Measurements from ENCODE around the gene PIANP.
"Not testable (repeated sequence)": the region's sequence is repeated elsewhere in the genome, so short reads cannot be mapped to it uniquely, and the experiment has no call there.

PIANP gene, protein sequence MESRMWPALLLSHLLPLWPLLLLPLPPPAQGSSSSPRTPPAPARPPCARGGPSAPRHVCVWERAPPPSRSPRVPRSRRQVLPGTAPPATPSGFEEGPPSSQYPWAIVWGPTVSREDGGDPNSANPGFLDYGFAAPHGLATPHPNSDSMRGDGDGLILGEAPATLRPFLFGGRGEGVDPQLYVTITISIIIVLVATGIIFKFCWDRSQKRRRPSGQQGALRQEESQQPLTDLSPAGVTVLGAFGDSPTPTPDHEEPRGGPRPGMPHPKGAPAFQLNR

DNA sequence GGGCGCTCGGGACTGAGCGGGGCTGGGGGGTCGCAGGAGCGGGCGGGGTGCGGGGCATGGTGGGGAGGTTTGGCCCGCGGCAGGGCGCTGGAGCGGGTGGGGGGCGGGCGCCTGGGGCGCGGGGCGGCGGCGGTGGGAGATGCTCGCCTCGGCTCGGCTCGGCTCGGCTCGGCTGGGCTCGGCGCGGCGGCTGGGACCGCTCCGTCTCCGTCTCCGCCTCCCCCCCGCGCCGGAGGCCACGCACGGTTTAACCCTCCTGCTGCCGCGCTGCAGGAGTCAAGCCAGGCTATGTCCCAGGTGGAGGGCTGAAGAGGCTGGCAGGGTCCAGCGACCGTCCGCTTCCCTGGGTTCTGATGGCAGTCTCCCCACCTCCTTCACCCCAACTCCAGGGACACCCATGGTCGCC is at the start of gene PIANP:
PIANP (minus strand) TSS at position 170 of the 406 bp plus-strand sequence. CDS start 2,754 bp downstream, outside the sequence.
- DNase-seq: no peak

DNA sequence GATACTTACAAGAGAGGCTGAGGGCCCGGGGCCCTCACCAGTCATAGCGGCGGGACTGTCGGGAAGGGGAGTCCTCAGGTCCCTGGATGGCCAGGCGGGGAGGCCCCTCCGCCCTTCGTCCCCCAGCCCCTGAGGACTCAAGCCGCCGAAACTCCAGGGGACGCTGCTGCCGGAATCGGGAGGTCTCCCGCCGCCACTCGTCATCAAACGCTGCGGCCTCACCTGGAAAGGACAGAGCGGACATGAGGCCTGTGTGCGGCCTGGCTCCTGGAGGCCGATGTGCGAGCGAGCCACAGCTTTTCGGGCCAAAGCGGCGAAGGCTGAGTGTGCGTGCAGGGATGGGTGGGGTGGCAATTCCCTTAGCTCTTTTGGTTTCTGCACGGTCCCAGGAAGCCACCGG is 48.1 kb upstream of the PIANP start:
- no peak for DNase-seq

DNA sequence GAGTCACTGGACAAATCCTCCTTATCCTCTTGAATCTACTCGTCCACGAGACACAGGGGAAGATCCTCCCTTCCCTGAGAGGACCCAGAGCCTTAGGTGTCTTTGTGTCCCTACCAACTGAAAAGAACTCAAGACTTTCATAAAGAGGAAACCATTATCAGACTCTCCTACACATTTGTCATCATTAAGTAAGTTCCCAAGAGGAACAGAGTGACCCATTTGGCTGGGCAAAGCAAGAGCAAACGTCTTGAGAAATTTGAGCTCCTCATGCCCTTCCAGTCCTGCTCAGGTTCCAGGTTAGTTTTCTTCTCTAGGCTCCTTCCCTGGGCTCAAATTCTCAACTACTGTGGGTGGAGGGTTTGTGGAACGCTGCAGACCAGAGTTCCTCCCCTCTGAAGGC is 46.6 kb upstream of the PIANP start:
- no peak for DNase-seq

DNA sequence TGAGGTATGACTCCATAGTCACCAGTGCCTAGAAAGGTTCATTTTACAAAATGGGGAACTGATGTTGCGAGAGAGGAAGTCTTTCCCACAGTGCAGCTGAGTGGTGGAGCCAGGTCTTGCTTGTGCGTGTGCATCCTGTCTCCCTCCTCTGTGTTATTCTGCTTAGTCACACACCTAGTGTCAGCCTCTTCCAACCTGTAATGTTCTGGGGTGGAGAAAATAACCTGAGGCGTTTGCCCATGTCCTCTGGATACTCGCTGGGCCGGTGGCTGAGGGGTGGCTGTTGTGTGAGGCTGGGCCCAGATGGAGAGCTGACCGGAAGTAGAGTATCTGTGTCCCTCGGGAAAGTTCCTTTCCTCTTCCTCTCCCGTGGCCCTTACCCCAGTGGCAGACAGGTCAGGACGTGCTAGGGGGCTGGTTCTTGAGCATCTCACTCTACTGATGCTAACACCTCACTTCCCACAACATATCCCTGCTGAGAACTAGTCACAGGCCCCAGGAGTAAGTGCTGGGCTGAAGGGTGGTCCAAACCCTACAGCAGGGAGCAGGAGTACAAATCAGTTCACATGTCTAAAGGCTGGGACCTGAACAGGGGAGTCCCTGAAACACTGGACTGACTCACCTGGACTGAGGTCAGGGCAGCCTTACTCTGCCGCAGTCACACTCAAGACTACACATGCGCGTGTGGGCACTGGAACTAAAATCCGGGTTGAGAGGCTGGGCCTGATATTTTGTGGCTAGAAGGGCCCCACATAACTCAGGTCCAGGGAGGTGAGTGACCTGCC is 45.3 kb upstream of the PIANP start:
- DNase-seq: no peak

DNA sequence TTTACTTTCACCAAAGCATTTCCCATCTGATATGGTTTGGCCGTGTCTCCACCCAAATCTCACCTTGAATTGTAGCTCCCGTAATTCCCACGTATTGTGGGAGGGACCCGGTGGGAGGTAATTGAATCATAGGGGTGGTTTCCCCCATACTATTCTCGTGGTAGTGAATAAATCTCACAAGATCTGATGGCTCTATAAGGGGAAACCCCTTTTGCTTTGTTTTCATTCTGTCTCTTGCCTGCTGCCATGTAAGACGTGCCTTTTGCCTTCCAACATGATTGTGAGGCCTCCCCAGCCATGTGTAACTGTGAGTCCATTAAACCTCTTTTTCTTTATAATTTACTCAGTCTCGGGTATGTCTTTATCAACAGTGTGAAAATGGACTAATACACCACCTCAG is 42.7 kb upstream of the PIANP start:
- DNase-seq: not testable (repeated sequence)

DNA sequence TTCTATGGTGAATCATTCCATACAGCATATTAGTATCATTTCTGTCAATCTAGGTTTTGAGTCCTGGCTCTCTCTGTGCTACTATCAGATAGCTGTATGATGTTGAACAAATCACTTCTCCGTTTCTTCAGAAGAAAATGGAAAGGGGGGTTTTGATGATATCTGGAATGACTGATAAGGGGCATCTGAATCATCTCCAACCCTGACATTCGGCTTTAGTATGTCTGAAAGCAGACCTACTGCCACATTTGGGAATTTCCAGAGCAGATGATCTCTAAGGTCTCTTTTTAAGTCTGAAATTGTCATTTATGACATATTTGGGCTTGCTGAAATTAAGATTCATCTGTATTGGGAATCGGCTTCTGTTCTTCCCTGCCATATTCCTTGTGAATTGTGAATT is 42.2 kb upstream of the PIANP start:
- DNase-seq: no peak

DNA sequence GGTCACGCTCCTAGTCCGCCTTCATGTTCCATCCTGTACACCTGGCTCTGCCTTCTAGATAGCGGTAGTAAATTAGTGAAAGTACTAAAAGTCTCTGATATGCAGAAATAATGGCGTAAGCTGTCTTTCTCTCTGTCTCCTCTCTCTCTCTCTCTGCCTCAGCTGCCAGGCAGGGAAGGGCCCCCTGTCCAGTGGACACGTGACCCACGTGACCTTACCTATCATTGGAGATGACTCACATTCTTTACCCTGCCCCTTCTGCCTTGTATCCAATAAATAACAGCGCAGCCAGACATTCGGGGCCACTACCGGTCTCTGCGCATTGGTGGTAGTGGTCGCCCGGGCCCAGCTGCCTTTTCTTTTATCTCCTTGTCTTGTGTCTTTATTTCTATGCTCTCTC is 41.5 kb upstream of the PIANP start:
- DNase-seq: not testable (repeated sequence)

DNA sequence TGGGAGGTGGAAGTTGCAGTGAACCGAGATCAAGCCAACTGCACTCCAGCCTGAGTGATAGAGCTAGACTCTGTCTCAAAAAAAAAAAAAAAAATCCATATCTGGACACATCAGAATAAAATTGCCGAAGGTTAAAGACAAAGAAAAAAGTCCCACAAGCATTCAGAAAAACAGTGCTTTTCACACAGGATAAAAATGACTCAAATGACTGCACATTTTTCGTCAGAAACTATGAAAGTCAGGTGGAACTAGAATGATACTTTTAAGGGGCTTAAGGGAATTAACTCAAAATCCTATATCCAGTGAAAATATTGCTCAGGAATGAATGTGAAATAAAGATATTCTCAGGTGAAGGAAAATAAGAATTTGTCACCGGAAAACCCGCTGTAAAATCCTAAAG is 36.1 kb upstream of the PIANP start:
- no peak for DNase-seq

DNA sequence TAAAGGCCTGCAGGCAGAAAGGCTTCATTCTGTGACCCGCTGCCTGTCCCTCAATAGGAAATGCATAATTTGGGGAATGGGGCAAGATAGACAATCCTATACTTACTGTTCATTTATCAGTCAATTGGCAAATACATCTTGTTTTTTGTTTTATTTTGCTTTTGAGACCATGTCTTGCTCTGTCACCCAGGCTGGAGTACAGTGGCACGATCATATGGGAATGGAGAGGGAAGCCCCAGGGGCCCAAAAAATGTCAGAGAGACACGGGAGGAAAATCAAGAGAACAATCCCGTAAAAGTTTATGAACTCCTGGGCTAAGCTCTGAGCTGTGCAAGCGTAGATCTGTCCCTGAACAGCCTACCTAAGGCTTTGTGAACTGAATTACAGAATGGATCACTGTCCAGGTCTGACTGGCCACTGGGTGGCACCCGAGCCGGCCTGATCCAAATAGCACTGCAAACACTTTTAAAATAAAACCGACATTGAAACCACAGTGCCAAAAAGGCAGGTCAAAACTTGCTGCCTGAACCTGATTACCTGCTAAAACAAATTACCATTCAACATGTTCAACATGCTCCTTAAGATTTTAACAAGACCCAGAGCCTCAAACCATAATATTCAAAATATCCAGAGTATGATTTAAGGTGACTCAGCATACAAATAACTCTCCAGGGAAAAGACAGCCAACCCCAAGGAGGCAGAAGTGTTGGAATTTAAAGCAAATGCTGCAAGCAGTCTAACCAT is 35.0 kb upstream of the PIANP start:
- DNase-seq: peak; percentile 26

DNA sequence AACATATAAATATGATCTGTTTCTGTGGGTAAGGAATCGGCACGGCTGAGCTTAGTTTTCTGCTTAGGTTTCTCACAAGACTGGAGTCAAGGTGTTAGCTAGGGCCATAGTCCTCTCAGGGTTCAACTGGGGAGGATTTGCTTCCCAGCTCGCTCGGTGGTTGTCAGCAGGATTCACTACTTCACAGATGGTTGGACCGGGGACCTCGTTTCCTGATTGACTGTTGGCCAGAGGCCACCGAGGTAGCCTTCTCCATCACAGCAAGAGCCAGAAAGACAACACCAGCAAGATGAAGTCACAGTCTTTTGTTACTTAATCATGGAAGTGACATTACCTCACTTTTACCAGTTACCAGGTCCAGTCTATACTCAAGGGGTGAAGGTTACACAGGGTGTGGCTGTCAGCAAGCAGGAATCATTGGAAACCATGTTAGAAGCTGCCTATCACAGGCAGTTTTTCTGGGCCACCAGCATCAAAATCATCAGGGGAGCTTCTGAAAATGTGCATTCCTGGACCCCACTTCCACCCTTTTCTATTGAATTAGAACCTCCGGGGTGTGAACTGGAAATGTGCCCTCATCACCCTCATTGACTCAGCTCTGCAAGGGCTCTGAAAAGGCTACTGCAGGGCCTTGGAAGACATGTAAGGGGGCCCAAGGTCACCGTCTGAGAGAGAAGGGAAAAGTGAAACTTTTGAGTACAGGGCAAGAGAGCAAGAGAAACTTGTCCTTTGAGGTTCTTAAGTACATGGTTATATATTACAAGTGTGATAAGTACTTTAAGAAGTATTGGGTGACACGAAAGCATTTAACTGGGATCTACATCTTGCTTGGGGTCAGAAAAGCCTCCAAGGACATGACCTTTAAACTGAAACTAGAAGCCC is 34.1 kb upstream of the PIANP start:
- no peak for DNase-seq

DNA sequence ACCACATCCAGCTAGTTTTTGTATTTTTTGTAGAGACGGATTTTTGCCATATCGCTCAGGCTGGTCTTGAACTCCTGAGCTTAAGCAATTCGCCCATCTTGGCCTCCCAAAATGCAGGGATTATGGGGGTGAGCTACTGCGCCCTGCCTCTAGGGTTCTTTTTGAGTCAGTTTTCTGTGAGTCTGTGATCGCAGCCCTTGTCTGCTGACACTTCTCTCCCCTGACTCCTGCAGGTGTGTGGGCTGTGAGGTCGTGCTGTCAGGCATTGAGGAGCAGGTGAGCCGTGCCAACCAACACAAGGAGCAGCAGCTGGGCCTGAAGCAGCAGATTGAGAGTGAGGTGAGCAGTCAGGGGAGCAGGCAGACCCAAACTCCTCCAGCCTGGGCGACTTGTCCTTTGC is 29.6 kb upstream of the PIANP start:
- no peak for DNase-seq

DNA sequence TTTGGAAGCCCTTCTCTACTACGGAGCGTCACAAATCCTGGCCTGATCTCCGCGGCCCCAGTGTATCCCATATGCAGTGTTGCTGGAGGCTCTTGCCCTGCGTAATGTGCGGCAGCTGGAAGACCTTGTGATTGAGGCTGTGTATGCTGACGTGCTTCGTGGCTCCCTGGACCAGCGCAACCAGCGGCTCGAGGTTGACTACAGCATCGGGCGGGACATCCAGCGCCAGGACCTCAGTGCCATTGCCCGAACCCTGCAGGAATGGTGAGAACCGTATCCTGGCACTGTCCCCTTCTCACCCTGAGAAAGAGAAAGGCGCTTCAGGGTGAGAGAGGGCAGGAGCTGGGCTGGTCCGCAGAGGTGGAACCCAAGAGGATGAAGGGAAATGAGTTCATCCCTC is 28.6 kb upstream of the PIANP start:
- no peak for DNase-seq

DNA sequence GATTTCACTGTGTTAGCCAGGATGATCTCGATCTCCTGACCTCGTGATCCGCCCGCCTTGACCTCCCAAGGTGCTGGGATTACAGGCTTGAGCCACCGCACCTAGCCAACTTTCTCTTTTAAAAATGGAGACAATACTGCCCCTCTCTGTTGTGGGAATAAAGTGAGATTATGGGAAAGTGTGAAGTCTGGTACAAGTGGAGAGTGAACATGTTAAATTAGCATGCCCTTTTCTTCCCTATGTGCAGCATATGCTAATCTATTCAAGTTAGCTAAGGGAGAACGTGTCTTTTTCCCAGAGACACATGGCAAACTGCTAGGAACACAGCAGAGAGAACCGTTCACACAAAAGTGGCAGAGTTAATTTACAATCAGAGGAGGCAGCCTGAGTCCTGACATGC is 24.7 kb upstream of the PIANP start:
- DNase-seq: no peak

DNA sequence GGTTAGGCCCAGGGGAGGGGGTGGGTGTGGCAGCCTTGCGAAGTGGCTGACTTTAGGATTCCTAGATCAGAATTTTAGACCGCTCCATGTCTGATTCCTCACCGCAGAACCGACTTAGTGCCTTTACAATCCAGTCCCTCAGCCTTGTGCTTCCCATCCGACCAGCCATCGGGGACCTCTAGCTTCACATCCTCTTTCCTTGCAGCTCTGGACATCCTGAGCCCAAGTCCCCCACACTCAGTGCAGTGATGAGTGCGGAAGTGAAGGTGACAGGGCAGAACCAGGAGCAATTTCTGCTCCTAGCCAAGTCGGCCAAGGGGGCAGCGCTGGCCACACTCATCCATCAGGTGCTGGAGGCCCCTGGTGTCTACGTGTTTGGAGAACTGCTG is 23.8 kb upstream of the PIANP start:
- peak; percentile 10 for DNase-seq

DNA sequence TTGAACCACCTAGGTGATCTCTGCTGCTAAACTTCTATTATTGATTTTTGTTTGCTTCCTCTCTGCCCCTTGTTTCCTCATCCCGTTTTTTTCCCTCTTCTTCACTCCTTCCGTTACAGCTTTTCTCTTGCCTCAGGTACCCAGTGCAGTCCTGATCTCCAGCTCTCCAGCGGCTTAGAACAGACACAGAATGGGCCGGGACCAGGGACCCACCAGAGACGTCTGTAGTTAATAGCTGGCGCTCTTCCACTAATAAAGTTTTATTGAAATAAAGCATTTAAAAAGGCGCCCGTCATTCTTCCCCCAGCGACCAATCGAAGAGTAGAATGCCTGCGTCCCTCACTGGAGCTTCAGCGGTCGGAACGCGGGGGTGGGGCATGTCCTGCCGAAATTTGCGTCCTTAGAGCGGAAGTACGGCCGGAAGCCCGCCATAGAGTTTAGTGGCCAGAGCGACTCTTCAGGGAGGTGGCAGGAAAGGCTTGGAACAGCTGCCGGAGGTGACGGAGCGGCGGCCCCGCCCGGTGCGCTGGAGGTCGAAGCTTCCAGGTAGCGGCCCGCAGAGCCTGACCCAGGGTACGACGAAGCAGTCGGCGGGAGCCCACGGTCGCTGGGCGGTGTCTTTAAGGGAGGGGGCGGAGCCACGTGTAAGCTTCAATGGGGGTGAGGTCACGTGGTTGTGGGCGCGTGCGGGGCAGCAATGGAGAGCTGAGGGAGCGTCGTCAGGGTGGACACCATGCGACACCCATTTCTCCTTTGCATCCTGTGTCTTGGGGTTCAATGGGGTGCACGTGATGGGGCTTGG is 23.2 kb upstream of the PIANP start, which contains the start of gene COPS7A:
COPS7A (plus strand) TSS at position 440 of the 802 bp plus-strand sequence. CDS start 611 bp downstream, outside the sequence.
- DNase-seq: peak; percentile 99

DNA sequence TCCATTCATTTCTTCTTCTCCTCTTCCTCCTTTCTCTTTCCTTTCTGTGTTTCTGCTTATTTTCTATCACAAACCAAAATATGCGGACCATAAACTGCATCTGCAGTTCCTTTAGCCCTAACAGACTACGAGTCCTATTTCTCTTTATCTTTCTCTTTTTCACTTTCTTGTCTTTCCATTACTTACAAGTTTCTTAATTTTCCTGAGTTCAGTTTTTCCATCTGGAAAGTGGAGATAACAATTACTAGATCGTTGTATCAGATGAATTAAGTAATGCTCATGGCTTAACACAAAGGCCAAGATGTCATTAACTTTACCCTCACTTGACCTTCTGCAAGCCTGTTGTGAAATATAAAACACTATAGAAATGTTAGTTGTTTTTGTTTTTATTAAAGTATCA is 22.2 kb upstream of the PIANP start:
- no peak for DNase-seq

DNA sequence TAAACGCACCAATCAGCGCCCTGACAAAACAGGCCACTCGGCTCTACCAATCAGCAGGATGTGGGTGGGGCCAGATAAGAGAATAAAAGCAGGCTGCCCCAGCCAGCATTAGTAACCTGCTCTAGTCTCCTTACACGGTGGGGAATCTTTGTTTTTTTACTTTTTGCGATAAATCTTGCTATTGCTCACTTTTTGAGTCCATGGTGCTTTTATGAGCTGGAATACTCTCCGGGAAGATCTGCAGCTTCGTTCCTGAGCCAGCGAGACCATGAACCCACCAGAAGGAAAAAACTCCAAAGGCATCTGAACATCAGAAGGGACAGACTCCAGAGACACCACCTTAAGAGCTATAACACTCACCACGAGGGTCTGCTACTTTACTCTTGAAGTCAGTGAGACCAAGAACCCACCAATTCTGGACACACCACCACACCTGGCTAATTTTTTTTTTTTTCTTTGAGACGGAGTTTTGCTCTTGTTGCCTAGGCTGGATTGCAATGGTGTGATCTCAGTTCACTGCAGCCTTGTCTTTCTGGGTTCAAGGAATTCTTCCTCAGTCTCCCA is 16.3 kb upstream of the PIANP start:
- DNase-seq: no peak

DNA sequence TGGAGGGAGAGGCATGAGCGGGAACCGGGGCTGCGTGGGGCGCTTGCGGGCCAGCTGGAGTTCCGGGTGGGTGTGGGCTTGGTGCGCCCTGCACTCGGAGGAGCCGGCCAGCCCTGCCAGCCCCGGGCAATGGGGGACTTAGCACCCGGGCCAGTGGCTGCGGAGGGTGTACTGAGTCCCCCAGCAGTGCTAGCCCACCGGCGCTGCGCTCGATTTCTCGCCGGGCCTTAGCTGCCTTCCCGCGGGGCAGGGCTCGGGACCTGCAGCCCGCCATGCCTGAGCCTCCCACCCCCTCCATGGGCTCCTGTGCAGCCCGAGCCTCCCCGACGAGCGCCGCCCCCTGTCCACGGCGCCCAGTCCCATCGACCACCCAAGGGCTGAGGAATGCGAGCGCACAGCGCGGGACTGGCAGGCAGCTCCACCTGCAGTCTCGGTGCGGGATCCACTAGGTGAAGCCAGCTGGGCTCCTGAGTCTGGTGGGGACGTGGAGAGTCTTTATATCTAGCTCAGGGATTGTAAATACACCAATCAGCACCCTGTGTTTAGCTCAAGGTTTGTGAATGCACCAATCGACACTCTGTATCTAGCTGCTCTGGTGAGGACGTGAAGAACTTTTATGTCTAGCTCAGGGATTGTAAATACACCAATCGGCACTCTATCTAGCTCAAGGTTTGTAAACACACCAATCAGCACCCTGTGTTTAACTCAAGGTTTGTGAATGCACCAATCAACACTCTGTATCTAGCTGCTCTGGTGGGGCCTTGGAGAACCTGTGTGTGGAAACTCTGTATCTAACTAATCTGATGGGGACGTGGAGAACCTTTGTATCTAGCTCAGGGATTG is 15.6 kb upstream of the PIANP start:
- DNase-seq: not testable (repeated sequence)

DNA sequence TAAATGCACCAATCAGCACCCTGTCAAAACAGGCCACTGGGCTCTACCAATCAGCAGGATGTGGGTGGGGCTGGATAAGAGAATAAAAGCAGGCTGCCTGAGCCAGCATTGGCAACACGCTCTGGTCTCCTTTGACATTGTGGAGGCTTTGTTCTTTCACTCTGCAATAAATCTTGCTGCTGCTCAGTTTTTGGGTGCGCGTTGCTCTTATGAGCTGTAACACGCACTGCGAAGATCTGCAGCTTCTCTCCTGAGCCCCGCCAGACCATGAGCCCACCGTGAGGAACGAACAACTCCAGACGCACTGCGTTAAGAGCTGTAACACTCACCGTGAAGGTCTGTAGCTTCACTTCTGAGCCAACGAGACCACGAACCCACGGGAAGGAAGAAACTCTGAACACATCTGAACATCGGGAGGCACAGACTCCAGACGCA is 8.4 kb upstream of the PIANP start:
- no peak for DNase-seq

DNA sequence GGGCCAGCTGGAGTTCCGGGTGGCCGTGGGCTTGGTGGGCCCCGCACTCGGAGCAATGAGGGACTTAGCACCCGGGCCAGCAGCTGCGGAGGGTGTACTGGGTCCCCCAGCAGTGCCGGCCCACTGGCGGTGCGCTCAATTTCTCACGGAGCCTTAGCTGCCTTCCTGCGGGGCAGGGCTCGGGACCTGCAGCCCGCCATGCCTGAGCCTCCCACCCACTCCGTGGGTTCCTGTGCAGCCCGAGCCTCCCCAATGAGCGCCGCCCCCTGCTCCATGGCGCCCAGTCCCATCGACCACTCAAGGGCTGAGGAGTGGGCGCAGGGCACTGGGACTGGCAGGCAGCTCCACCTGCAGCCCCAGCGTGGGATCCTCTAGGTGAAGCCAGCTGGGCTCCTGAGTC is 7.7 kb upstream of the PIANP start:
- not testable (repeated sequence) for DNase-seq

All from NCI-H748 treated with DMSO at 0.1 percent for 48 hours (cell line).